Kidney (tissue), 14 donors: ENCODE data around the gene ADIPOR2. TPM values are rescaled to one million over a fixed set of nuclear protein-coding genes. Genes with fewer than 3 reads are reported as not detected.
"Not testable (repeated sequence)": the region's sequence is repeated elsewhere in the genome, so short reads cannot be mapped to it uniquely, and the experiment has no call there.

Experiments used
- DNase-seq, 5 donors: peaks; one replicate each; pipeline ENCODE4 v3.0.0-alpha.2; 2013 to 2020
- FAIRE-seq: peaks from 2 replicates; lab custom pipeline; 2012; peaks lifted over from hg19 to GRCh38; lab: Jason Lieb, UNC
- H3K27ac ChIP-seq, 2 donors: one replicate each; pipeline ENCODE4 v1.7.0; 2013; ENCODE audit warnings: low read depth in 2 of 2, low read length in 2 of 2, inconsistent platforms in 1 of 2
- H3K27me3 ChIP-seq: one replicate; pipeline ENCODE4 v1.7.1; 2013; ENCODE audit warnings: low read length, inconsistent platforms; ENCODE audit not compliant: control insufficient read depth, insufficient read depth
- H3K36me3 ChIP-seq, 3 donors: one replicate each; pipeline versions ENCODE4 v1.7.0 to v1.7.1; 2013; ENCODE audit warnings: low read length in 3 of 3, control low read depth in 1 of 3, inconsistent platforms in 1 of 3; ENCODE audit not compliant: insufficient read depth in 3 of 3, control insufficient read depth in 2 of 3
- H3K4me1 ChIP-seq, 3 donors: one replicate each; pipeline versions ENCODE4 v1.7.0 to v1.7.1; 2013; ENCODE audit warnings: low read length in 3 of 3, inconsistent platforms in 1 of 3, low read depth in 1 of 3; ENCODE audit not compliant: control insufficient read depth in 2 of 3, insufficient read depth in 2 of 3
- H3K4me3 ChIP-seq, 3 donors: one replicate each; pipeline versions ENCODE4 v1.7.0 to v1.8.1; 2013; ENCODE audit warnings: low read length in 3 of 3, control low read depth in 1 of 3, inconsistent platforms in 1 of 3
- H3K9ac ChIP-seq, 3 donors: one replicate each; pipeline versions ENCODE4 v1.7.0 to v1.7.1; 2013; ENCODE audit warnings: low read length in 3 of 3, control low read depth in 1 of 3, inconsistent platforms in 1 of 3
- H3K9me3 ChIP-seq, 3 donors: one replicate each; pipeline versions ENCODE4 v1.7.0 to v1.7.1; 2013; ENCODE audit warnings: low read length in 3 of 3, control low read depth in 1 of 3, inconsistent platforms in 1 of 3; ENCODE audit not compliant: control insufficient read depth in 2 of 3, insufficient read depth in 1 of 3
- CTCF ChIP-seq: IDR thresholded peaks from 3 replicates; pipeline ENCODE4 v1.5.1; 2012; ENCODE audit warnings: mild to moderate bottlenecking, moderate library complexity, borderline replicate concordance; ENCODE audit not compliant: insufficient read depth; ENCODE audit errors: extremely low read depth
- intact Hi-C: fragments of 100-400 bp; cut with DNase I; formaldehyde crosslinking; loops from one replicate; pipeline ENCODE4 v1.11.1; 2022
- polyA plus RNA-seq: library from polyadenylated mRNA; stranded (reverse); fragments of 350-450 nt; fragmentation: Illumina TruSeq; extraction: RNeasy Lipid Tissue Mini Kit (QIAGEN cat#74804); gene quantifications from one replicate; pipeline ENCODE4 v1.2.3, GENCODE V29; 2014; ENCODE audit warnings: low read depth, low replicate concordance; ENCODE audit not compliant: insufficient read depth
- total RNA-seq: library from RNA; stranded (reverse); fragmentation: NEBNext Ultra II Directional; extraction: Animal tissue kit (Norgen Biotek cat#: 25700); gene quantifications from one replicate; pipeline ENCODE4 v1.2.1, GENCODE V29; 2021
- donor health status: control.
- donor health status: control.
- donor health status: control.
- donor health status: control.
- donor health status: control.
- donor health status: DM: yes; HTN: yes; CAD: no.
- donor health status: Normal renal cell carcinoma (clear cell type).

Gene ADIPOR2
- total and polyA plus RNA-seq, 2 donors from 2014 or later = 26.7 to 50.0 TPM

- Histone ChIP-seq H3K36me3 (no peaks in the 10 kb centered on the region), H3K27me3 (no peaks in the 10 kb centered on the region), H3K9me3 (no peaks in the 10 kb centered on the region), H3K27ac (no peak overlapping the region), H3K9ac (no peak overlapping the region), H3K4me1 (no peaks in the 10 kb centered on the region), H3K4me3 (no peak overlapping the region)
- TF ChIP-seq CTCF = no peak
- no peak for FAIRE-seq
- no peak for DNase-seq
- intact Hi-C loops = no loop called here
Observed at GRCh38 chr12:1706632-1706980, 15.7 kb downstream of the ADIPOR2 start.

GRCh38 chr12:1707051-1707450 lies 16.2 kb downstream of the ADIPOR2 start:
- no peaks in the 10 kb centered on the region for H3K27me3 ChIP-seq
- TF ChIP-seq CTCF = no peak
- H3K4me3 ChIP-seq = no peak overlapping the region
- no peak overlapping the region for H3K27ac ChIP-seq
- no peaks in the 10 kb centered on the region for H3K36me3 ChIP-seq
- no peak for DNase-seq
- intact Hi-C loops = no loop called here
- H3K4me1 ChIP-seq = peaks cover 0 to 2% (median 0%) of the 10 kb centered on the region in 3 donors
- H3K9ac ChIP-seq = no peak overlapping the region
- peak; percentile 3 for FAIRE-seq
- no peaks in the 10 kb centered on the region for H3K9me3 ChIP-seq

- H3K36me3 ChIP-seq, H3K27ac ChIP-seq, H3K9me3 ChIP-seq, intact Hi-C loops, H3K4me3 ChIP-seq, FAIRE-seq, H3K9ac ChIP-seq, H3K27me3 ChIP-seq, H3K4me1 ChIP-seq, DNase-seq: not testable (repeated sequence)
Observed at GRCh38 chr12:1709968-1710367, 19.1 kb downstream of the ADIPOR2 start.

DNA sequence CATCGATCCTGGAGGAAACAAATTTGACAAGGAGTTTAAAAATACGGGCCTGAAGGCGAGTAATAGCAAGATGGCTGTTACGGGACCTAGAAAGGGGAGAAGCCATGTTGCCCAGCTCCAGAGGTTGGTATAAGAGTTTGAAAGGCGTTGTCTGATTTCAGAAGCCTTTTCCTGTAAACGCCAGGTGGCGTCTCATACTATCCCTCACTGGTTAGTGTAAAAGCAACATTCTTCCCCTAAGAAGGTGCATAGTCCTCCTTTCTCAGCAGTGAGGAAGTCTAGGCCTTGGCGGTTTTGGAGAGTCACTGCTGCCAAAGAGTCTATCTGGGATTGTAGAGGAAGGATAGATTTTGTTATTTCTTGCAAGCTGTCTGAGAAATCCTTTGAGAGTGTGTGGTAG lies 20.0 kb downstream of the ADIPOR2 start:
- intact Hi-C loops, H3K27ac ChIP-seq, H3K27me3 ChIP-seq, FAIRE-seq, H3K36me3 ChIP-seq, H3K9ac ChIP-seq, H3K9me3 ChIP-seq, H3K4me3 ChIP-seq, DNase-seq, H3K4me1 ChIP-seq: not testable (repeated sequence)

- H3K27me3 ChIP-seq, H3K4me3 ChIP-seq, H3K9ac ChIP-seq, H3K36me3 ChIP-seq, H3K9me3 ChIP-seq, H3K4me1 ChIP-seq, DNase-seq, H3K27ac ChIP-seq, FAIRE-seq, intact Hi-C loops: not testable (repeated sequence)
Observed at GRCh38 chr12:1711536-1712211, 20.8 kb downstream of the ADIPOR2 start.

DNA sequence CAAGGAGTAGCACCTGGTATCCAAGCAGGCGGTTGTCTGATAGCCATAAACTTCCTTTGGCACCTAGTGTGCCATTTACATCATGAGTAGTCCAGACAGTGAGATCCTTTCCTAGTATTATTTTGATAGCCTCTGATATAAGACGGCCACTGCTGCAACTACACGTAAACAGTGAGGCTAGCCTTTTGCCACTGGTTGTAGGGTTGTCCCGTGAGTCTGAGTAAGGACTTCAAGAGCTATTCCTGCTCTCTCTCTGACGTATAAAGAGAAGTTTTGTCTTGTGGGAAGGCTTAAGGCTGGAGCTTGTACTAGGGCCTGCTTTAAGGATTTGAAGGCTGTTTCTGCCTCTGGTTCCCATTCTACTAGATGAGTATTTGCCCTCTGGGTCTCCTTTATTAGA lies 21.4 kb downstream of the ADIPOR2 start:
- intact Hi-C loops, H3K4me3 ChIP-seq, DNase-seq, H3K27me3 ChIP-seq, H3K9me3 ChIP-seq, H3K9ac ChIP-seq, H3K4me1 ChIP-seq, H3K27ac ChIP-seq, FAIRE-seq, H3K36me3 ChIP-seq: not testable (repeated sequence)

DNA sequence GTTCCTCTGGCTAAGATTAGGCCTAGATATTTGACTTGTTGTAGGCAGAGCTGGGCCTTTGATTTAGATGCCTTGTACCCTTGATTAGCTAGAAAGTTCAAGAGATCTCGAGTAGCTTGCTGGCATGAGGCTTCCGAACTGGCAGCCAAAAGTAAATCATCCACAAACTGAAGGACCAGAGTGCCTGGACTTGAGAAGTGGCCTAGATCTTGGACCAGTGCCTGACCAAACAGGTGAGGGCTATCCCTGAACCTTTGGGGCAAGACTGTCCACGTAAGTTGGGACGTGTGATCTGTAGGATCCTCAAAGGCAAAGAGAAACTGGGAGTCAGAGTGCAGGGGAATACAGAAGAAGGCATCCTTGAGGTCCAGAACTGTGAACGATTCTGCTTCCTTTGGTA lies 22.0 kb downstream of the ADIPOR2 start:
- H3K9ac ChIP-seq, DNase-seq, H3K27me3 ChIP-seq, H3K9me3 ChIP-seq, FAIRE-seq, H3K4me1 ChIP-seq, intact Hi-C loops, H3K4me3 ChIP-seq, H3K27ac ChIP-seq, H3K36me3 ChIP-seq: not testable (repeated sequence)
